ENCODE results near the gene LRRN2.

GRCh38 chr1:204616641-204617040 lies 68.9 kb downstream of the LRRN2 start:
- TF ChIP-seq EZH2 (IDR thresholded peaks at IDR 0.05; ENCODE audit: low read depth, unreplicated experiment): no peak
- no peak for TF ChIP-seq CTCF (conservative IDR thresholded peaks at IDR 0.05; ENCODE audit: low read depth in 2 of 2)
- TF ChIP-seq REST (IDR thresholded peaks at IDR 0.05; ENCODE audit: unreplicated experiment): no peak
- TF ChIP-seq CREB1 (CRISPR knock-in tag; IDR thresholded peaks at IDR 0.05; ENCODE audit: low read depth): no peak

All from GM23338 (cell line).